ENCODE measurements around the gene IMMT.

Gene IMMT

GRCh38 chr2:86105969-86106945 lies 89.0 kb downstream of the IMMT start, which contains the start of gene PTCD3:
Gene PTCD3, plus strand, starts transcription at chr2:86106235. Its CDS starts 13 bp downstream, at chr2:86106248.
- Histone ChIP-seq H3K27me3 (ENCODE audit: insufficient read depth, poor library complexity, severe bottlenecking) (no peaks in the 10 kb centered on the region), H3K4me3 (replicated peaks; ENCODE audit: insufficient read depth, low read length) (peak within 1 kb of the TSS; percentile 88), H3K27ac (replicated peaks) (peak within 1 kb of the TSS; percentile 96)
- TF ChIP-seq SPI1 (IDR thresholded peaks at IDR 0.05; ENCODE audit: borderline replicate concordance, low read depth) = no peak
- peak; percentile 78 for TF ChIP-seq REST (IDR thresholded peaks at IDR 0.05; ENCODE audit: insufficient replicate concordance, low read depth)
- peak; percentile 96 for TF ChIP-seq POLR2AphosphoS5 (IDR thresholded peaks at IDR 0.05; ENCODE audit: low read depth)
- peak; percentile 94 to 98 for DNase-seq (ENCODE audit: low read depth in 1 of 2, low spot score in 1 of 2)

- Histone ChIP-seq H3K4me3 (replicated peaks; ENCODE audit: insufficient read depth, low read length) (peak within 1 kb of the TSS; percentile 88), H3K27ac (replicated peaks) (peak within 1 kb of the TSS; percentile 96), H3K27me3 (ENCODE audit: insufficient read depth, poor library complexity, severe bottlenecking) (no peaks in the 10 kb centered on the region)
- no peak for TF ChIP-seq CTCF (IDR thresholded peaks at IDR 0.05; ENCODE audit: insufficient read depth, low read length)
- no peak for TF ChIP-seq GABPA (IDR thresholded peaks at IDR 0.05; ENCODE audit: low read depth)
- TF ChIP-seq SPI1 (IDR thresholded peaks at IDR 0.05; ENCODE audit: borderline replicate concordance, low read depth) = no peak; the same call in 1 of the 2 replicates
- TF ChIP-seq POLR2AphosphoS5 (IDR thresholded peaks at IDR 0.05; ENCODE audit: low read depth) = no peak
- no peak for TF ChIP-seq REST (IDR thresholded peaks at IDR 0.05; ENCODE audit: insufficient replicate concordance, low read depth)
- DNase-seq (ENCODE audit: low read depth in 1 of 2, low spot score in 1 of 2) = peak; percentile 87 to 92
Measured at GRCh38 chr2:86105252-86105968, 89.9 kb downstream of the IMMT start, which contains the start of gene POLR1A. Gene POLR1A, minus strand, starts transcription at chr2:86105886. Its CDS starts 110 bp downstream, at chr2:86105776.

- no peak overlapping the region for H3K4me3 ChIP-seq (replicated peaks; ENCODE audit: insufficient read depth, low read length)
- H3K27ac ChIP-seq (replicated peaks) = no peak overlapping the region
- no peaks in the 10 kb centered on the region for H3K27me3 ChIP-seq (ENCODE audit: insufficient read depth, poor library complexity, severe bottlenecking)
- no peak for TF ChIP-seq CTCF (IDR thresholded peaks at IDR 0.05; ENCODE audit: insufficient read depth, low read length)
- no peak for TF ChIP-seq POLR2AphosphoS5 (IDR thresholded peaks at IDR 0.05; ENCODE audit: low read depth)
- no peak for TF ChIP-seq SPI1 (IDR thresholded peaks at IDR 0.05; ENCODE audit: borderline replicate concordance, low read depth)
- TF ChIP-seq GABPA (IDR thresholded peaks at IDR 0.05; ENCODE audit: low read depth) = no peak
- TF ChIP-seq REST (IDR thresholded peaks at IDR 0.05; ENCODE audit: insufficient replicate concordance, low read depth) = no peak
- DNase-seq (ENCODE audit: low read depth in 1 of 2, low spot score in 1 of 2) = no peak
Measured at GRCh38 chr2:86102157-86102556, 93.1 kb downstream of the IMMT start.
